ENCODE results near the gene NUP93. TPM values are rescaled to one million over a fixed set of nuclear protein-coding genes. Genes with fewer than 3 reads are reported as not detected.

Gene NUP93
- total and polyA plus RNA-seq, 2 experiments from 2014 or later: 23.5 to 35.7 TPM

DNA sequence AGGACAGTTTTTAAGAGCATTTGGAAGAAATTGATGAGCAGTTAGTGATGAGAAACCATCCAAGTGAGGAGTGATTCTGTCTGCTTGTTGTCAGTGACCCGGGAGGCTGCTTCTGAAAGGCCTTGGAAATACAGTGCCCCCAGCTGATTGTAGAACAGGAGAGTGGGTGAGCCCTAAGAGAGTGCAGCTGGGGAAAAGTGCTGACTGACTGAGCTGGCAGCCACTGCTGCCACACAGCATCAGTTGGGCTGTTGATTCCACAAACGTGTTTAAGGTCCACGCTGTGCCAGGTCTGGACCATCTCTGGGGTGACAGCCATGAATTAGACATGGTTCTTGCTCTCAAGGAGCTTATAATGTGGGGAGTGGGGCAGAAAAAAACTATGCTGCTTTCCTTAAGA, 18.9 kb downstream of the NUP93 start:
- Histone ChIP-seq H3K9me2 (replicated peaks; ENCODE audit: insufficient read depth) (no peaks in the 10 kb centered on the region), H3K27me3 (no peaks in the 10 kb centered on the region), H2AFZ (no peak overlapping the region), H4K20me1 (ENCODE audit: insufficient read depth, poor library complexity, severe bottlenecking) (no peaks in the 10 kb centered on the region), H3K4me2 (no peak overlapping the region), H3K36me3 (replicated peaks; ENCODE audit: insufficient read depth, low read depth) (no peaks in the 10 kb centered on the region), H3K9me3 (ENCODE audit: low read depth) (no peaks in the 10 kb centered on the region), H3K27ac (no peak overlapping the region), H3K4me1 (ENCODE audit: insufficient read depth) (peaks cover 7% of the 10 kb centered on the region), H3K4me3 (no peak overlapping the region), H3K79me2 (peaks cover 25% of the 10 kb centered on the region)
- WGBS (ENCODE audit: low lambda C conversion rate, missing lambda C conversion rate): 65% methylated on average over 3 of the region's 3 CpGs
- TF ChIP-seq EZH2phosphoT487 (IDR thresholded peaks at IDR 0.05; ENCODE audit: low read depth, severe bottlenecking, unreplicated experiment) (no peak), CTCF (IDR thresholded peaks at IDR 0.05; ENCODE audit: poor library complexity) (no peak), EZH2 (IDR thresholded peaks at IDR 0.05; ENCODE audit: borderline replicate concordance) (no peak)
- no peak for DNase-seq (ENCODE audit: low spot score)

GRCh38 chr16:56749672-56750491, 20.0 kb downstream of the NUP93 start:
- no peak for DNase-seq (ENCODE audit: low spot score)
- Histone ChIP-seq H3K4me2 (no peak overlapping the region), H2AFZ (no peak overlapping the region), H3K79me2 (peaks cover 14% of the 10 kb centered on the region), H3K9me3 (ENCODE audit: low read depth) (no peaks in the 10 kb centered on the region), H3K27ac (no peak overlapping the region), H3K9me2 (replicated peaks; ENCODE audit: insufficient read depth) (no peaks in the 10 kb centered on the region), H3K36me3 (replicated peaks; ENCODE audit: insufficient read depth, low read depth) (no peaks in the 10 kb centered on the region), H4K20me1 (ENCODE audit: insufficient read depth, poor library complexity, severe bottlenecking) (no peaks in the 10 kb centered on the region), H3K27me3 (no peaks in the 10 kb centered on the region), H3K4me3 (no peak overlapping the region), H3K4me1 (ENCODE audit: insufficient read depth) (peaks cover 6% of the 10 kb centered on the region)
- no peak for TF ChIP-seq EZH2 (IDR thresholded peaks at IDR 0.05; ENCODE audit: borderline replicate concordance)
- no peak for TF ChIP-seq CTCF (IDR thresholded peaks at IDR 0.05; ENCODE audit: poor library complexity)
- no peak for TF ChIP-seq EZH2phosphoT487 (IDR thresholded peaks at IDR 0.05; ENCODE audit: low read depth, severe bottlenecking, unreplicated experiment)
- 92% methylated on average over 3 of the region's 3 CpGs for WGBS (ENCODE audit: low lambda C conversion rate, missing lambda C conversion rate)

DNA sequence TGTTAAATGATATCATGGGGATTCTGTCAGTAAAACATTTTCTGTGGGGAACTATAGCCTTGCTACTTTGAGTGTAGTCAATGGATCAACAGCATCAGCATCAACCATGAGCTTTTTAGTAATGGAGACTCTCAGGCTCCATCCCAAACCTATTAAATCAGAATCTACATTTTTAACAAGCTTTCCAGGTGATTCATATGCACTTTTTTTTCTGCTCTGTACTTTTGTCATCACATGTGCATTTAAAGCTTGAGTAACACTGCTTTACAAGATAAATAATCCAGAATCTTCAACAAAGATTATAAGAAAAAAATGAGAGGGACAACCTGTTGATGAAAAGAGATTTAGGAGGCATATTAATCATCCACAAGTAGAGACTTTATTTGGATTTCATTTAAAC, 23.5 kb downstream of the NUP93 start:
- no peaks in the 10 kb centered on the region for H3K9me2 ChIP-seq (replicated peaks; ENCODE audit: insufficient read depth)
- TF ChIP-seq EZH2phosphoT487 (IDR thresholded peaks at IDR 0.05; ENCODE audit: low read depth, severe bottlenecking, unreplicated experiment) (no peak), CTCF (IDR thresholded peaks at IDR 0.05; ENCODE audit: poor library complexity) (no peak)
- H3K27me3 ChIP-seq: no peaks in the 10 kb centered on the region
- H3K36me3 ChIP-seq (replicated peaks; ENCODE audit: insufficient read depth, low read depth): no peaks in the 10 kb centered on the region
- no peak for DNase-seq (ENCODE audit: low spot score)
- no peaks in the 10 kb centered on the region for H4K20me1 ChIP-seq (ENCODE audit: insufficient read depth, poor library complexity, severe bottlenecking)
- H3K4me1 ChIP-seq (ENCODE audit: insufficient read depth): no peaks in the 10 kb centered on the region
- no peak overlapping the region for H2AFZ ChIP-seq
- H3K79me2 ChIP-seq: peaks cover 3% of the 10 kb centered on the region
- no peaks in the 10 kb centered on the region for H3K9me3 ChIP-seq (ENCODE audit: low read depth)
- H3K27ac ChIP-seq: no peak overlapping the region
- H3K4me3 ChIP-seq: no peak overlapping the region
- no peak overlapping the region for H3K4me2 ChIP-seq

All from hepatocyte (in vitro differentiated cells).